Measurements from ENCODE around the gene NECTIN4. TPM values are rescaled to one million over a fixed set of nuclear protein-coding genes. Genes with fewer than 3 reads are reported as not detected.

Gene NECTIN4
- polyA plus RNA-seq, 1 of the 3 experiments (the other 2 are of a cell fraction): 0.59 TPM

GRCh38 chr1:161138431-161138830, 49.1 kb upstream of the NECTIN4 start:
- WGBS (ENCODE audit: low lambda C conversion rate): 96% methylated on average over 1 of the region's 1 CpG
- CTCF ChIA-PET: interaction anchor here (0.7 to 2.6 kb wide), 7 partner anchors 16 to 411 kb away, joined by 3 to 15 read pairs (median 6); partner anchors contain the start of genes KLHDC9, PPOX and TSTD1
- Histone ChIP-seq H3K36me3 (replicated peaks in 1 of 2; ENCODE audit: control insufficient read depth in 1 of 2, insufficient read depth in 2 of 2, low read length in 1 of 2) (no peaks in the 10 kb centered on the region), H3K4me1 (ENCODE audit: control insufficient read depth in 1 of 2, insufficient read depth in 2 of 2, low read depth in 1 of 2, low read length in 1 of 2) (peaks cover 0 to 2% of the 10 kb centered on the region in 2 experiments; a peak in 1 of 4 replicates), H2AFZ (ENCODE audit: low read depth) (no peak overlapping the region), H3K9me3 (no peaks in the 10 kb centered on the region), H3K4me2 (no peak overlapping the region), H3F3A (replicated peaks; ENCODE audit: insufficient read depth) (peaks cover 14% of the 10 kb centered on the region), H3K27ac (ENCODE audit: low read depth in 2 of 2, low read length in 1 of 2) (no peak overlapping the region), H3K4me3 (ENCODE audit: low read depth in 2 of 2, low read length in 1 of 2) (no peak overlapping the region), H4K20me1 (ENCODE audit: insufficient read depth) (no peaks in the 10 kb centered on the region), H3K9ac (no peak overlapping the region), H3K9me2 (no peaks in the 10 kb centered on the region), H3K27me3 (ENCODE audit: insufficient read depth) (no peaks in the 10 kb centered on the region), H3K79me2 (ENCODE audit: insufficient read depth) (peaks cover 18% of the 10 kb centered on the region)
- POLR2A ChIA-PET: no interaction called here
- TF ChIP-seq USF2 (IDR thresholded peaks at IDR 0.05; ENCODE audit: borderline replicate concordance, low read depth, low read length): no peak
- no peak for TF ChIP-seq RFX5 (IDR thresholded peaks at IDR 0.05; ENCODE audit: low read length)
- no peak for TF ChIP-seq FOSL2 (IDR thresholded peaks at IDR 0.05; ENCODE audit: borderline replicate concordance, low read depth)
- DNase-seq: no peak

GRCh38 chr1:161137881-161138280, 48.5 kb upstream of the NECTIN4 start:
- H3K79me2 ChIP-seq (ENCODE audit: insufficient read depth): peaks cover 18% of the 10 kb centered on the region
- H3K4me1 ChIP-seq (ENCODE audit: control insufficient read depth in 1 of 2, insufficient read depth in 2 of 2, low read depth in 1 of 2, low read length in 1 of 2): peaks cover 0 to 2% of the 10 kb centered on the region in 2 experiments; a peak in 1 of 4 replicates
- whole genome bisulfite sequencing (ENCODE audit: low lambda C conversion rate): 100% methylated on average over 3 of the region's 3 CpGs
- ChIA-PET POLR2A (no interaction called here), CTCF (interaction anchor here (0.7 to 2.6 kb wide), 5 partner anchors 17 to 411 kb away, joined by 3 to 15 read pairs (median 6); partner anchors contain the start of genes KLHDC9 and PPOX)
- no peak overlapping the region for H3K27ac ChIP-seq (ENCODE audit: low read depth in 2 of 2, low read length in 1 of 2)
- TF ChIP-seq PBX3 (IDR thresholded peaks at IDR 0.05) (no peak), NRF1 (IDR thresholded peaks at IDR 0.05; ENCODE audit: low read depth, low read length) (no peak), RCOR1 (IDR thresholded peaks at IDR 0.05; ENCODE audit: low read length) (no peak), NFIC (IDR thresholded peaks at IDR 0.05; ENCODE audit: borderline replicate concordance) (no peak), JUND (IDR thresholded peaks at IDR 0.05) (no peak), RFX5 (IDR thresholded peaks at IDR 0.05; ENCODE audit: low read length) (no peak), YY1 (IDR thresholded peaks at IDR 0.05; ENCODE audit: low read depth) (no peak), SMC3 (IDR thresholded peaks at IDR 0.05; ENCODE audit: low read depth, low read length) (no peak), USF2 (IDR thresholded peaks at IDR 0.05; ENCODE audit: borderline replicate concordance, low read depth, low read length) (no peak), POLR2AphosphoS5 (IDR thresholded peaks at IDR 0.05; ENCODE audit: low read depth, low read length) (no peak), RXRA (IDR thresholded peaks at IDR 0.05; ENCODE audit: borderline replicate concordance, low read depth) (no peak), TCF12 (IDR thresholded peaks at IDR 0.05) (no peak)
- no peak overlapping the region for H2AFZ ChIP-seq (ENCODE audit: low read depth)
- no peaks in the 10 kb centered on the region for H3K27me3 ChIP-seq (ENCODE audit: insufficient read depth)
- H3K9me3 ChIP-seq: no peaks in the 10 kb centered on the region
- no peak overlapping the region for H3K9ac ChIP-seq
- no peaks in the 10 kb centered on the region for H4K20me1 ChIP-seq (ENCODE audit: insufficient read depth)
- no peak overlapping the region for H3K4me3 ChIP-seq (ENCODE audit: low read depth in 2 of 2, low read length in 1 of 2)
- no peak for DNase-seq
- H3K9me2 ChIP-seq: no peaks in the 10 kb centered on the region
- no peaks in the 10 kb centered on the region for H3K36me3 ChIP-seq (replicated peaks in 1 of 2; ENCODE audit: control insufficient read depth in 1 of 2, insufficient read depth in 2 of 2, low read length in 1 of 2)
- H3F3A ChIP-seq (replicated peaks; ENCODE audit: insufficient read depth): peaks cover 19% of the 10 kb centered on the region
- H3K4me2 ChIP-seq: no peak overlapping the region

Measured in SK-N-SH (cell line).